SK-N-SH (cell line): ENCODE data around the gene PUM1. TPM values are rescaled to one million over a fixed set of nuclear protein-coding genes. Genes with fewer than 3 reads are reported as not detected.

Experiments
- CTCF ChIA-PET: fragments of 300-600, 350-600 bp; formaldehyde crosslinking; extraction: SDS; loops from one replicate; lab custom pipeline; 2021; lab: Yijun Ruan, JAX
- POLR2A ChIA-PET: fragments of 350-600 bp; sonication (Branson Sonifier 250); formaldehyde crosslinking; extraction: SDS; loops from one replicate; lab custom pipeline; 2020; ENCODE audit warnings: antibody characterized with exemption, inconsistent platforms; lab: Yijun Ruan, JAX
- DNase-seq: peaks from one replicate; pipeline ENCODE4 v3.0.0; 2012
- H2AFZ ChIP-seq: fragments of 200-600 bp; sonication (generic); 2 replicates; pipeline ENCODE4 v1.8.1; 2016; ENCODE audit warnings: antibody characterized with exemption, mild to moderate bottlenecking, low read depth
- H3F3A ChIP-seq: fragments of 200-600 bp; sonication (generic); replicated peaks from 2 replicates; pipeline ENCODE3; 2016; ENCODE audit warnings: antibody characterized with exemption, mild to moderate bottlenecking; ENCODE audit not compliant: insufficient read depth
- H3K27ac ChIP-seq, 2 experiments: fragments of 200-500 bp in 1 of 2; fragments of 200-600 bp in 1 of 2; sonication (Bioruptor generic) in 1 of 2; sonication (generic), shearing (Covaris generic) in 1 of 2; 2 replicates each; pipeline versions ENCODE4 v1.5.1 to v1.6.1; 2014 to 2016; ENCODE audit warnings: low read depth in 2 of 2, inconsistent platforms in 1 of 2, low read length in 1 of 2, mild to moderate bottlenecking in 1 of 2, mixed read lengths in 1 of 2
- H3K27me3 ChIP-seq: fragments of 200-600 bp; sonication (generic), shearing (Covaris generic); 2 replicates; pipeline ENCODE4 v1.6.1; 2016; ENCODE audit warnings: mixed run types; ENCODE audit not compliant: insufficient read depth
- H3K36me3 ChIP-seq, 2 experiments: fragments of 200-500 bp in 1 of 2; fragments of 200-600 bp in 1 of 2; sonication (Bioruptor generic) in 1 of 2; sonication (generic) in 1 of 2; replicated peaks in 1 of 2; 2 replicates each; pipeline versions ENCODE3 to v1.5.1; 2014 to 2016; ENCODE audit warnings: low read length in 1 of 2, mild to moderate bottlenecking in 1 of 2; ENCODE audit not compliant: insufficient read depth in 2 of 2, control insufficient read depth in 1 of 2
- H3K4me1 ChIP-seq, 2 experiments: fragments of 200-500 bp in 1 of 2; fragments of 200-600 bp in 1 of 2; sonication (Bioruptor generic) in 1 of 2; sonication (generic), shearing (Covaris generic) in 1 of 2; 2 replicates each; pipeline versions ENCODE4 v1.5.1 to v1.6.1; 2014 to 2016; ENCODE audit warnings: low read depth in 1 of 2, low read length in 1 of 2, mixed run types in 1 of 2; ENCODE audit not compliant: insufficient read depth in 2 of 2, control insufficient read depth in 1 of 2
- H3K4me2 ChIP-seq: fragments of 200-600 bp; sonication (generic), shearing (Covaris generic); 2 replicates; pipeline ENCODE4 v1.6.1; 2017; ENCODE audit warnings: mixed run types
- H3K4me3 ChIP-seq, 2 experiments: fragments of 200-500 bp in 1 of 2; fragments of 200-600 bp in 1 of 2; sonication (Bioruptor generic) in 1 of 2; sonication (generic), shearing (Covaris generic) in 1 of 2; 2 replicates each; pipeline versions ENCODE4 v1.5.1 to v1.8.1; 2014 to 2016; ENCODE audit warnings: low read depth in 2 of 2, inconsistent platforms in 1 of 2, low read length in 1 of 2, mild to moderate bottlenecking in 1 of 2, mixed read lengths in 1 of 2, moderate library complexity in 1 of 2
- H3K79me2 ChIP-seq: fragments of 200-600 bp; sonication (generic); 2 replicates; pipeline ENCODE4 v1.8.1; 2017; ENCODE audit warnings: mild to moderate bottlenecking; ENCODE audit not compliant: insufficient read depth
- H3K9ac ChIP-seq: fragments of 200-600 bp; sonication (generic); 2 replicates; pipeline ENCODE4 v1.6.1; 2017; ENCODE audit warnings: mixed run types
- H3K9me2 ChIP-seq: fragments of 200-600 bp; sonication (generic); 2 replicates; pipeline ENCODE4 v1.6.1; 2017; ENCODE audit warnings: mixed run types
- H3K9me3 ChIP-seq: fragments of 200-600 bp; sonication (generic); 2 replicates; pipeline ENCODE4 v1.6.1; 2017; ENCODE audit warnings: mixed run types, mild to moderate bottlenecking, moderate library complexity
- H4K20me1 ChIP-seq: fragments of 200-600 bp; sonication (generic); 2 replicates; pipeline ENCODE4 v1.6.1; 2017; ENCODE audit warnings: mild to moderate bottlenecking, mixed run types; ENCODE audit not compliant: insufficient read depth
- CTCF ChIP-seq: fragments of 200-600 bp; sonication (generic); IDR thresholded peaks from 2 replicates; pipeline ENCODE4 v1.6.1; 2017; ENCODE audit warnings: antibody characterized with exemption, mild to moderate bottlenecking, moderate library complexity
- ELF1 ChIP-seq: IDR thresholded peaks from 2 replicates; pipeline ENCODE4 v1.4.0; 2012
- FOXM1 ChIP-seq: IDR thresholded peaks from 2 replicates; pipeline ENCODE4 v1.4.0; 2012; ENCODE audit warnings: low read depth, mild to moderate bottlenecking
- GABPA ChIP-seq: IDR thresholded peaks from 2 replicates; pipeline ENCODE4 v1.4.0; 2012; ENCODE audit warnings: low read depth, mild to moderate bottlenecking
- GATA2 ChIP-seq: sonication (generic); formaldehyde crosslinking; IDR thresholded peaks from 2 replicates; pipeline ENCODE4 v1.5.0; 2020; ENCODE audit warnings: mild to moderate bottlenecking, missing genetic modification reagents
- JUND ChIP-seq: IDR thresholded peaks from 2 replicates; pipeline ENCODE4 v1.4.0; 2012
- MAX ChIP-seq: IDR thresholded peaks from 2 replicates; pipeline ENCODE4 v1.4.0; 2012; ENCODE audit warnings: low read depth
- MXI1 ChIP-seq: IDR thresholded peaks from 2 replicates; pipeline ENCODE4 v1.6.1; 2012; ENCODE audit warnings: mild to moderate bottlenecking, low read depth, low read length, improper control_type of control experiment
- NFIC ChIP-seq: IDR thresholded peaks from 2 replicates; pipeline ENCODE4 v1.4.0; 2012; ENCODE audit warnings: borderline replicate concordance
- PBX3 ChIP-seq: IDR thresholded peaks from 2 replicates; pipeline ENCODE4; 2012
- RAD21 ChIP-seq: IDR thresholded peaks from 2 replicates; pipeline ENCODE4 v1.6.1; 2012; ENCODE audit warnings: mild to moderate bottlenecking, low read length
- REST ChIP-seq: IDR thresholded peaks from 2 replicates; pipeline ENCODE4 v1.6.1; 2012; ENCODE audit warnings: mild to moderate bottlenecking, low read depth, low read length, moderate library complexity
- RFX5 ChIP-seq: IDR thresholded peaks from 2 replicates; pipeline ENCODE4 v1.6.1; 2012; ENCODE audit warnings: mild to moderate bottlenecking, improper control_type of control experiment, low read length
- RXRA ChIP-seq: IDR thresholded peaks from 2 replicates; pipeline ENCODE4 v1.4.0; 2012; ENCODE audit warnings: low read depth, mild to moderate bottlenecking, borderline replicate concordance
- SIN3A ChIP-seq: IDR thresholded peaks from 2 replicates; pipeline ENCODE4 v1.6.1; 2012; ENCODE audit warnings: low read depth, mild to moderate bottlenecking, low read length, moderate library complexity, borderline replicate concordance
- SMC3 ChIP-seq: IDR thresholded peaks from 2 replicates; pipeline ENCODE4 v1.6.1; 2012; ENCODE audit warnings: low read depth, low read length, improper control_type of control experiment
- TAF1 ChIP-seq: IDR thresholded peaks from 2 replicates; pipeline ENCODE4 v1.6.1; 2012; ENCODE audit warnings: low read depth, mild to moderate bottlenecking, low read length, moderate library complexity, borderline replicate concordance
- TEAD4 ChIP-seq: IDR thresholded peaks from 2 replicates; pipeline ENCODE4 v1.4.0; 2012; ENCODE audit warnings: mild to moderate bottlenecking, borderline replicate concordance; ENCODE audit not compliant: insufficient read depth
- USF2 ChIP-seq: fragments of 150-350 bp; IDR thresholded peaks from 2 replicates; pipeline ENCODE4 v1.6.1; 2017; ENCODE audit warnings: antibody characterized with exemption, low read length, low read depth, borderline replicate concordance
- ZBTB33 ChIP-seq: IDR thresholded peaks from 2 replicates; pipeline ENCODE4 v1.4.0; 2012; ENCODE audit warnings: low read depth, borderline replicate concordance
- WGBS: methylation state at CpG from one replicate; pipeline ENCODE4 v1.1.6; 2017; ENCODE audit warnings: low lambda C conversion rate; 5-methylcytosine and 5-hydroxymethylcytosine counted together
- polyA plus RNA-seq, 3 experiments: library from polyadenylated mRNA; depleted of rRNA; stranded (reverse); fragments of >200 nt; gene quantifications; 2 replicates each; pipeline ENCODE4 v1.2.3, GENCODE V29; 2012

PUM1 gene
- polyA plus RNA-seq, 1 of the 3 experiments (the other 2 are of a cell fraction) = 66.7 TPM

- TF ChIP-seq RAD21 = 0 out of 2 replicates have a peak, but pooled peaks have one; percentile 3
- TF ChIP-seq GABPA = no peak
- TF ChIP-seq RXRA = no peak
- no peak for TF ChIP-seq FOXM1
- no peak for TF ChIP-seq TAF1
- TF ChIP-seq ELF1 = no peak
- no peak for TF ChIP-seq USF2
- no peak for TF ChIP-seq CTCF
- no peak for TF ChIP-seq SMC3
Measured at GRCh38 chr1:31020007-31020790, 45.3 kb downstream of the PUM1 start (continued).

- DNase-seq = no peak
- WGBS = 83% methylated on average over 3 of the region's 3 CpGs
- Histone ChIP-seq H3K4me2 (no peak overlapping the region), H2AFZ (no peak overlapping the region), H3K9me3 (no peaks in the 10 kb centered on the region), H3K9ac (no peak overlapping the region), H3F3A (peaks cover 3% of the 10 kb centered on the region), H4K20me1 (peaks cover 100% of the 10 kb centered on the region), H3K27ac (peak overlapping the region in 1 of 2 experiments; percentile 92; a peak in 2 of 4 replicates), H3K4me3 (no peak overlapping the region), H3K9me2 (no peaks in the 10 kb centered on the region), H3K36me3 (peaks cover 9 to 29% of the 10 kb centered on the region in 2 experiments), H3K79me2 (peaks cover 100% of the 10 kb centered on the region), H3K27me3 (no peaks in the 10 kb centered on the region), H3K4me1 (peaks cover 12 to 35% of the 10 kb centered on the region in 2 experiments)
- ChIA-PET CTCF (no interaction called here), POLR2A (no interaction called here)
- no peak for TF ChIP-seq MXI1
- TF ChIP-seq TAF1 = no peak
- no peak for TF ChIP-seq TEAD4
- TF ChIP-seq JUND = no peak
- TF ChIP-seq SIN3A = no peak
- TF ChIP-seq GABPA = no peak
- TF ChIP-seq PBX3 = no peak
- no peak for TF ChIP-seq SMC3
- no peak for TF ChIP-seq RFX5
- no peak for TF ChIP-seq REST
- no peak for TF ChIP-seq MAX
- TF ChIP-seq RXRA = no peak
- no peak for TF ChIP-seq NFIC
- TF ChIP-seq ZBTB33 = no peak
- TF ChIP-seq GATA2 (CRISPR knock-in tag) = no peak
Measured at GRCh38 chr1:31019401-31019800, 46.1 kb downstream of the PUM1 start.
